Measurements from ENCODE around the gene RAB11FIP3. TPM values are rescaled to one million over a fixed set of nuclear protein-coding genes. Genes with fewer than 3 reads are reported as not detected.

RAB11FIP3 gene
- total and polyA plus RNA-seq, 2 of the 13 experiments (the other 11 are each of a cell fraction or from before 2014, with no cell fraction given), result 34.3 to 57.6 TPM

DNA sequence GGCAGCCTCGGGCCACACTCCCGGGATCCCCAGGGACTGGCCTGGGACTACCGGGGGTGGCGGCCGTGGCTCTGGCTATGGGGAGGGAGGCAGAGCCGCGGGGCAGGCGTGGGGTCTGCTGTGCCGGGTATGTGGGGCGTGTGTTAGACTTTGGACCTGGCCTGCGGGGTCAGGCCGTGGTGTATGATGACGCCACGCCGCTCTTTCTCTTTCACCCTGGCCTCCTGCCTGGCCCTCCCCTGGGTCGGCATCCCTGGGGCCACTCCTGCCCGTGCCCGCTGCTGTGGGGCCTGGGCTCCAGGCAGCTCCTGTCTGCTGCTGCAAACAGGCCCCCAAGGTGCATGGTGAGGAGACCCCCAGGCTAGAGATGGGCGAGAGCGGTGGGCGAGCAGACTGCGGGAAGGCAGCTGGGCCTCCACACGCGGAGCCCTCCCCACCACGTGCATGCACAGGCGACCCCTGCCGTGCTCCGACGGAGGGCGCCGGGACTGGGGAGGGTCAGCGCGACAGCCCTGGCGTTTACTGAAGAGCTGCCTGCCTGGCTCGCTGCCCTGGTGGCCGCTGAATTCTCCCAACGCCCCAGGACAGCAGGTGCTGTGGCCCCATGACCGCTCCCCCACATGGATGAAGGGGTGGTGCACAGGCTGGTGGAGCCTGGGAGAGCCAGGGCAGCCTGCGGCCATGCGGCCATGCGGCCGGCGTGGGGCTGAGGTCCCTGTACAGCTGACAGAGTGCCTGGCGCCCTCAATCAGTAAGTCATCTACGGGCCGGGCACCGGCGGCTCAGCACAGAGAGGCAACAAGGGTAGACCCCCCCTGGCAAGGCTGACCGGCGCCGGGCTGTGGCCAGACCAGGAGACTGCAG, 118.1 kb downstream of the RAB11FIP3 start (continued):
- TF ChIP-seq ZEB1 (IDR thresholded peaks at IDR 0.05; ENCODE audit: insufficient replicate concordance, low read depth) (no peak), FOXK1 (CRISPR knock-in tag; IDR thresholded peaks at IDR 0.05; ENCODE audit: borderline replicate concordance, low read depth) (no peak), ZSCAN25 (CRISPR knock-in tag; IDR thresholded peaks at IDR 0.05) (0 out of 2 replicates have a peak, but pooled peaks have one; percentile 55), THYN1 (CRISPR knock-in tag; IDR thresholded peaks at IDR 0.05; ENCODE audit: borderline replicate concordance, low read depth) (no peak), NCOA1 (CRISPR knock-in tag; IDR thresholded peaks at IDR 0.05) (no peak), ZNF292 (CRISPR knock-in tag; IDR thresholded peaks at IDR 0.05; ENCODE audit: borderline replicate concordance, low read depth) (no peak), STAT5B (CRISPR knock-in tag; IDR thresholded peaks at IDR 0.05) (no peak), ZNF83 (CRISPR knock-in tag; IDR thresholded peaks at IDR 0.05; ENCODE audit: borderline replicate concordance) (no peak), ZNF230 (CRISPR knock-in tag; IDR thresholded peaks at IDR 0.05) (no peak), NCOA2 (CRISPR knock-in tag; IDR thresholded peaks at IDR 0.05) (no peak), CREB1 (IDR thresholded peaks at IDR 0.05) (peak; percentile 43; the same call in 1 of the 2 replicates), CREB1 (CRISPR knock-in tag; IDR thresholded peaks at IDR 0.05) (no peak; the same call in 1 of the 2 replicates), ARHGAP35 (CRISPR knock-in tag; IDR thresholded peaks at IDR 0.05; ENCODE audit: borderline replicate concordance) (no peak; the same call in 1 of the 2 replicates), ZNF530 (CRISPR knock-in tag; IDR thresholded peaks at IDR 0.05; ENCODE audit: low read depth) (no peak), CREM (IDR thresholded peaks at IDR 0.05) (peak; percentile 54), CREM (CRISPR knock-in tag; IDR thresholded peaks at IDR 0.05) (no peak), SP2 (CRISPR knock-in tag; IDR thresholded peaks at IDR 0.05) (0 out of 2 replicates have a peak, but pooled peaks have one; percentile 26), PLRG1 (conservative IDR thresholded peaks at IDR 0.05) (no peak)
- TF ChIP-seq, protein P1, sequence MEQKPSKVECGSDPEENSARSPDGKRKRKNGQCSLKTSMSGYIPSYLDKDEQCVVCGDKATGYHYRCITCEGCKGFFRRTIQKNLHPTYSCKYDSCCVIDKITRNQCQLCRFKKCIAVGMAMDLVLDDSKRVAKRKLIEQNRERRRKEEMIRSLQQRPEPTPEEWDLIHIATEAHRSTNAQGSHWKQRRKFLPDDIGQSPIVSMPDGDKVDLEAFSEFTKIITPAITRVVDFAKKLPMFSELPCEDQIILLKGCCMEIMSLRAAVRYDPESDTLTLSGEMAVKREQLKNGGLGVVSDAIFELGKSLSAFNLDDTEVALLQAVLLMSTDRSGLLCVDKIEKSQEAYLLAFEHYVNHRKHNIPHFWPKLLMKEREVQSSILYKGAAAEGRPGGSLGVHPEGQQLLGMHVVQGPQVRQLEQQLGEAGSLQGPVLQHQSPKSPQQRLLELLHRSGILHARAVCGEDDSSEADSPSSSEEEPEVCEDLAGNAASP (CRISPR knock-in tag; IDR thresholded peaks at IDR 0.05; ENCODE audit: borderline replicate concordance), result no peak
- TF ChIP-seq, protein P2, sequence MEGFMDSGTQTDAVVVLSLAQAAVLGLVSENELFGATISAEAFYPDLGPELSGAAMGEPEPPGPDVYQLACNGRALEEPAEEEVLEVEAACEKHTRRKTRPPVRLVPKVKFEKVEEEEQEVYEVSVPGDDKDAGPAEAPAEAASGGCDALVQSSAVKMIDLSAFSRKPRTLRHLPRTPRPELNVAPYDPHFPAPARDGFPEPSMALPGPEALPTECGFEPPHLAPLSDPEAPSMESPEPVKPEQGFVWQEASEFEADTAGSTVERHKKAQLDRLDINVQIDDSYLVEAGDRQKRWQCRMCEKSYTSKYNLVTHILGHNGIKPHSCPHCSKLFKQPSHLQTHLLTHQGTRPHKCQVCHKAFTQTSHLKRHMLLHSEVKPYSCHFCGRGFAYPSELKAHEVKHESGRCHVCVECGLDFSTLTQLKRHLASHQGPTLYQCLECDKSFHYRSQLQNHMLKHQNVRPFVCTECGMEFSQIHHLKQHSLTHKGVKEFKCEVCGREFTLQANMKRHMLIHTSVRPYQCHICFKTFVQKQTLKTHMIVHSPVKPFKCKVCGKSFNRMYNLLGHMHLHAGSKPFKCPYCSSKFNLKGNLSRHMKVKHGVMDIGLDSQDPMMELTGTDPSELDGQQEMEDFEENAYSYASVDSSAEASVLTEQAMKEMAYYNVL (CRISPR knock-in tag; IDR thresholded peaks at IDR 0.05; ENCODE audit: borderline replicate concordance), result no peak
- TF ChIP-seq, protein P3, sequence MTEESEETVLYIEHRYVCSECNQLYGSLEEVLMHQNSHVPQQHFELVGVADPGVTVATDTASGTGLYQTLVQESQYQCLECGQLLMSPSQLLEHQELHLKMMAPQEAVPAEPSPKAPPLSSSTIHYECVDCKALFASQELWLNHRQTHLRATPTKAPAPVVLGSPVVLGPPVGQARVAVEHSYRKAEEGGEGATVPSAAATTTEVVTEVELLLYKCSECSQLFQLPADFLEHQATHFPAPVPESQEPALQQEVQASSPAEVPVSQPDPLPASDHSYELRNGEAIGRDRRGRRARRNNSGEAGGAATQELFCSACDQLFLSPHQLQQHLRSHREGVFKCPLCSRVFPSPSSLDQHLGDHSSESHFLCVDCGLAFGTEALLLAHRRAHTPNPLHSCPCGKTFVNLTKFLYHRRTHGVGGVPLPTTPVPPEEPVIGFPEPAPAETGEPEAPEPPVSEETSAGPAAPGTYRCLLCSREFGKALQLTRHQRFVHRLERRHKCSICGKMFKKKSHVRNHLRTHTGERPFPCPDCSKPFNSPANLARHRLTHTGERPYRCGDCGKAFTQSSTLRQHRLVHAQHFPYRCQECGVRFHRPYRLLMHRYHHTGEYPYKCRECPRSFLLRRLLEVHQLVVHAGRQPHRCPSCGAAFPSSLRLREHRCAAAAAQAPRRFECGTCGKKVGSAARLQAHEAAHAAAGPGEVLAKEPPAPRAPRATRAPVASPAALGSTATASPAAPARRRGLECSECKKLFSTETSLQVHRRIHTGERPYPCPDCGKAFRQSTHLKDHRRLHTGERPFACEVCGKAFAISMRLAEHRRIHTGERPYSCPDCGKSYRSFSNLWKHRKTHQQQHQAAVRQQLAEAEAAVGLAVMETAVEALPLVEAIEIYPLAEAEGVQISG (CRISPR knock-in tag; IDR thresholded peaks at IDR 0.05), result peak; percentile 48
- TF ChIP-seq, protein P4, sequence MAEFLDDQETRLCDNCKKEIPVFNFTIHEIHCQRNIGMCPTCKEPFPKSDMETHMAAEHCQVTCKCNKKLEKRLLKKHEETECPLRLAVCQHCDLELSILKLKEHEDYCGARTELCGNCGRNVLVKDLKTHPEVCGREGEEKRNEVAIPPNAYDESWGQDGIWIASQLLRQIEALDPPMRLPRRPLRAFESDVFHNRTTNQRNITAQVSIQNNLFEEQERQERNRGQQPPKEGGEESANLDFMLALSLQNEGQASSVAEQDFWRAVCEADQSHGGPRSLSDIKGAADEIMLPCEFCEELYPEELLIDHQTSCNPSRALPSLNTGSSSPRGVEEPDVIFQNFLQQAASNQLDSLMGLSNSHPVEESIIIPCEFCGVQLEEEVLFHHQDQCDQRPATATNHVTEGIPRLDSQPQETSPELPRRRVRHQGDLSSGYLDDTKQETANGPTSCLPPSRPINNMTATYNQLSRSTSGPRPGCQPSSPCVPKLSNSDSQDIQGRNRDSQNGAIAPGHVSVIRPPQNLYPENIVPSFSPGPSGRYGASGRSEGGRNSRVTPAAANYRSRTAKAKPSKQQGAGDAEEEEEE (CRISPR knock-in tag; IDR thresholded peaks at IDR 0.05; ENCODE audit: borderline replicate concordance), result no peak
